GM18858 (cell line): ENCODE data around the gene PRR35.

Experiments used
- ATAC-seq: cut with Tn5 transposase; IDR thresholded peaks from one replicate; pipeline ENCODE4 v1.9.1; 2021; ENCODE audit not compliant: unreplicated experiment

PRR35 gene

DNA sequence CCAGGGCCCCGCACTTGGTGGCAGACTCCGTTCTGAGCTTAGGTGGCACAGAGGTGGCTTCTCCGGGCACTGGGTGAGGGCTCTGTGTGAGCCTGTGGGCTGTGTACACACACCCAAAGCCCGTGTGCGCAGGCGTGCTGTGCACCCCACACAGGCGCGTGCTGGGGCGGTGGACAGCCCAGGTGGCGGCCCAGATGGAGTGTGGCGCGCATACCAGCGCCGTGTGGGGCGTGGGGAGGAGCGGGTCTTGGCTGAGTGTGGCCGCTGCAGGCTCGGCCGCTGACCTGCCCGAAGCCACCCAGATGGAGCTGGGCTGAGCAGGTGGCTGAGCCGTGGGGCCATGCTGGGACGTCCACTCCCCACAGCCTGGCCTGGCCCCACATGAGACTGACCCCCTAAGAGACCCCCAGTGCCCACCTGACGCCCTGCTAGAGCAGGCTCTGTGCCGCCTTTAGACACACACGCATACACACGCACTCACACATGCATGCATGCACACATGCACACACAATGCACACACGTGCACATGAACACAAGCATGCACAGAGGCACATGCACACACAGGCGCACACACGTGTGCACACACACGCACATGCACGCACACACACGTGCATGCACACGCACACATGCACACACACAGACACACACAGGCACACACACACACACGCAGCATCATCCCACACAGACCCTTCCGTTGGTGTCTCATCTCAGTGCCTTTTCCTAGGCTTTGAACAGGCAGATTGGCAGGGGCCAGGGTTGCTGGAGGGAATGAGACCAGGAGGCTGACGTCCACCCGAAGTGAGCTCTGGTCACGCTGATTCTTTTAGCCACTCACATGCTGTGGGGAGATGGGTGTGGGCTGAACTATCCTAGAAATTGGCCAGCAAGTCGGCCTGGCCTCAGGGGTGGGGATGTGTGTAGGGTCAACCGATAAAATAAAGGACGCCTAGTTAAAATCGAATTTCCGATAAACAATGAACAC, 2.1 kb downstream of the PRR35 start:
- ATAC-seq: no peak

DNA sequence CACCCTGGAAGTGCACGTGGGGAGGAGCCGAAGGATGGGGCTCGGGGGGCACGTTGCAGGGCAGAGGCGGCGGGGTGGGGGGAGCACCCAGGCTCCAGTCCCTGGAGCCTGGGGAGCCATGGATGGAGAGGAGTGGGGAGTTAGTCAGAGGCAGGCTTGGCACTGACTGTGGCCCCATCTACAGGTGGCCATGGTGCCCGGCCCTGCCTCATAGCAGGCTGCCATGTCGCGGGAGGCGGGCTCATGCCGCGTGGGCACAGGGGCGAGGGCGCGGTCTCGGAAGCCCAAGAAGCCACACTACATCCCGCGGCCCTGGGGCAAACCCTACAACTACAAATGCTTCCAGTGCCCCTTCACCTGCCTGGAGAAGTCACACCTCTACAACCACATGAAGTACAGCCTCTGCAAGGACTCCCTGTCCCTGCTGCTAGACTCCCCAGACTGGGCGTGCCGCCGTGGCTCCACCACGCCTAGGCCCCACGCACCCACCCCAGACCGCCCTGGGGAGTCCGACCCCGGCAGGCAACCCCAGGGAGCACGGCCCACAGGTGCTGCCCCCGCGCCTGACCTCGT, 3.0 kb downstream of the PRR35 start:
- ATAC-seq: no peak

DNA sequence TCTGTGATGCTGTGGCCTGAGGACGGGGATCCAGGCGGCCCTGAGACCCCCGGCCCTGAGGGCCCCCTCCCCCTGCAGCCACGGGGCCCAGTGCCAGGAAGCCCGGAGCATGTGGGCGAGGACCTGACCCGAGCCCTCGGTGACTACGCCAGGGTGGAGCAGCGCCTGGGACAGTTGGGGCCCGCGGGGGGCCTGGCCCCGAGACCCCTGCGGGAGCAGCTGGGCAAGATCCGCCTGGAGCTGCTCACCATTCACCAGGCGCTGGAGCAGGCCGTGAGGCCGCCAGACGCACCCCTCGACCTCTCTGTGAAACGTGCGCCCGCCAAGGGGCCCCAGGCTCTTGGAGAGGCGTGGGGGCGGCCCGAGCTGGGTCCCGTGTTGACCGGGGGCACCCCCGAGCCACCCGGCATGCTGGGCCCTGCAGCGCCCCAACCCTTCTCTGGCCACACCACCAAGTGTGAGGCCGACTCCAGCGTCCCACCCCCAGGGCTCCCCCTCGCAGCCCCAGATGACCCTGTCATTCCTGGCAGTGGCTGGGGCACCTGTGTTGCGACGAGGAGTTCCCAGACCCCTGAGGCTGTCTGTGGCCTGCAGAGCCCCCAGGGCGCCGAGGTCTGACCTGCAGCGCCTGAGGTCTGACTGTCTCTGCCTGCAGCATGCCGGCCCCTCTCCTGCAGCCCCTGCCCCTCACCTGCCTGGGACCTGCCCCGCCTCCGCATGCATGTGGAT, 4.7 kb downstream of the PRR35 start:
- ATAC-seq: no peak

DNA sequence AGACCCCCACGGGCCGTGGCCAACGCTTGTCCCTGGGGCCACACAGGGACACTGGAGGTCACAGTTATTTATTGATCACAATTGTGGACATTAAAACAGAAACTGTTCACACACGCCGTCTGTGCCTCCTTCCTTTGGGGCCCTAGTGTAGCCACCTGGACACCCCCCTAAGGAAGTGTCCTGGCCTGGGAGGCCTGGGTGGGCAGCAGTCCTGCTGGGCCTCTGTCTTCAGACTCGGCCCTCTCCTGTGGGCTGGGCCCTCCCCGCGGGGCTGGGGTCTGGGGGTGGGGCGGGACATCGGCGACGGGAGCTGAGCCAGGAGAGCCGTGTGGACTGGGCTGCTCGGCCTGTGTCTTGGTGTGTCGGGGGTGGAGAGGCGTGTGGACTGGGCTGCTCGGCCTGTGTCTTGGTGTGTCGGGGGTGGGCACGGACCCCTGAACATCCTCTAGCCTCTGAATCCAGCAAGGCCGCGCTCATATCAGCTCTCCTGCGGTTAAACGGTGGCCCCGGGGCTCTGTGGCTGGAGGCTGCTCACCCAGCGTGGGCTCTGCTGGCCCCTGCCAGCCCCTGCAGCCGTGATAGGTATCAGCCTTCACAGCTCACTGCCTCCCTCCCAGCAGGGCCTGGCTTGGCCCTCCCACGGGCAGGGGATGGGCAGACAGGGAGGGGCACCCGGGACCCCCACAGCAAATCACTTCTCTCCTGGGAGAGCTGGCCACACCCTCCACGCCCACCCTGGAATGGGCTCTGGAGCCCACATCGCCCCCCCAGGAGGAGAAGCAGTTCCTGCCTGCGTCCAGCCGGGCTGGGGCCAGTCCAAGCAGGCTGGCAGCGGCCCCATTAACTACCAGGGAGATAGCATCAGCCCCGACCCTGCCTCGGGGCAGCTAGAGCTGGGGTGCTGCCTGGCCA, 5.5 kb downstream of the PRR35 start:
- no peak for ATAC-seq

DNA sequence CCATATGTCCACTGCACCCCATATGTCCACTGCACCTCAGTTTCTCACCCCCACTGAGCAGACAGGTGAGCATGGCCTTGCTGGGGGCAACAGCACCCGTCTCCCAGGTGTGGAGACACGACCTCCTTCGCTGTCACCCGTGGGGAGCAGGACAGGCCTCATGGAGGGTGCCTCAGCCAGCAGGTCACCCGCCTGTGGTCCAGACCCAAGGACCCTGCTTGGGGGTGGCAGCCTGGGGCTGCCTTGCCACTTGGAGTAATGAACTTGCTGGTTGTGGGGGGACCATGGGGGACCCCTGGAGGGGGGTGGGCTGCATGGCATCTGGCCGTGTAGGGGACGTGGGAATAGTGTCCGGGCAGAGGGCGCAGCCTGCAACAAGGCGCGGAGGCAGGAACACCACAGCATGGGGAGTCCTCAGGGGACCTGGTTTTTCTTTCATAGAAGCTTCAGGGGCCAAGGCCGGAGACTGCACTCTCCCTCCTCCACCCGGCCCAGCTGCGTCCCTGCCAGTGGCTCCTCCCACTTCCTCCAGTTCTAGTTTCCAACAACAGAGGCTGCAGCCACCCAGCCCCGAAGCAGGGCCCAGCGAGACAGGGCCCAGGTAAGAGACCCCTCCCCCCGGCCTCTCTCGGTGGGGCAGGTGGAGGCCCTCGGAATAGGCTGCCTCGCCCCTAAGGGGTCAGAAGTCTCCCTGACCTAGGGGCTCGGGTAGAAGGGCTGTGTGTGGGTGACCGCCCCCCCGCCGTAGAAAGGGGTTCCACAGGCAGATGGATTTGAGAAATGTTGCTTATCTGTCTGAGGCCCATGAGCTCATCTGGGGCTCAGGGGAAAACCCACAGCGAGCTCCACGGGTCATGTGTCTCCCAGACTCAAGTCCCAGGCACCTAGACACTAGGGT, 6.5 kb downstream of the PRR35 start, which contains the start of gene NHLRC4:
Gene NHLRC4 (plus strand): TSS at position 531 of the 898 bp plus-strand sequence. CDS start 1,043 bp downstream, outside the sequence.
- ATAC-seq: no peak

DNA sequence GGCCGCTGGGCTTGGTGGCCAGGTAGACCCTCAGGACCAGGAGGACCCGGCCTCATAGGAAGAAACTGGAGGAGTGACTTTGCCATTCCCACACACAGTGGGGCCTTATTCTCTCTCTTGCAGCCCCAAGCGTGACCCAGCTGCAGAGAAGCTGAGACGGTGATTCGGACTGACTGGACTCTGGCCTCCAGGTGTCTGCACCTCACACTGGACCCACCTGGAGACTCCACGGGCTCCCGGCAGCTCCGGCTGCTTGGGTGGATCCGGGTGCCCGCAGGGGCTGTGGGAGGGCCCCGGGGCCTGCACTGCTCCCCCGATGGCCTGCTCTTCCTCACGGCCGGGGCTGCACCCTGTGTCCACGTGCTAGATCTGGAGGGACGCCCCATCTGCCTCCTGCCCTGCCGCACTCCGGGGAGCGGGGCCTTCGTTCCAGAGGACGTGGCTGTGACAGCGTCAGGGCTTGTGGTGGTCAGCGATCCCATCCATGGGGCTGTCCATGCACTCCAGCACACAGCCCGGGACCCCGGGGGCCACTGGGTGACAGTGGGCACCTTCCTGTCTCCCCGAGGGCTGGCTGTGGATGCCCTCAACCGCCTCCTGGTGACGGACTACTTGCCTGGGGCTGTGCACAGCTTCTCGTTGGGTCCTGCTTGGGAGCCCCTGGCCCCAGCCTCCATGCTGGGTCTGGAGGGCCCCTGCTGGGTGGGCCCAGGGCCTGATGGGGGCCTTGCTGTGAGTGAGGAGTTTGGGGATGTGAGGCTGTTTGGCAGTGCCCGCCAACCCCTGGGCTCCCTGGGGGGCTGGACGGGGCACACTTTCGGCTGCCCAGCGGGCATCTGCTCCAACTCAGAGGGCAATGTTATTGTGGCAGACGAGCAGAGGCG, 7.4 kb downstream of the PRR35 start:
- ATAC-seq: no peak

DNA sequence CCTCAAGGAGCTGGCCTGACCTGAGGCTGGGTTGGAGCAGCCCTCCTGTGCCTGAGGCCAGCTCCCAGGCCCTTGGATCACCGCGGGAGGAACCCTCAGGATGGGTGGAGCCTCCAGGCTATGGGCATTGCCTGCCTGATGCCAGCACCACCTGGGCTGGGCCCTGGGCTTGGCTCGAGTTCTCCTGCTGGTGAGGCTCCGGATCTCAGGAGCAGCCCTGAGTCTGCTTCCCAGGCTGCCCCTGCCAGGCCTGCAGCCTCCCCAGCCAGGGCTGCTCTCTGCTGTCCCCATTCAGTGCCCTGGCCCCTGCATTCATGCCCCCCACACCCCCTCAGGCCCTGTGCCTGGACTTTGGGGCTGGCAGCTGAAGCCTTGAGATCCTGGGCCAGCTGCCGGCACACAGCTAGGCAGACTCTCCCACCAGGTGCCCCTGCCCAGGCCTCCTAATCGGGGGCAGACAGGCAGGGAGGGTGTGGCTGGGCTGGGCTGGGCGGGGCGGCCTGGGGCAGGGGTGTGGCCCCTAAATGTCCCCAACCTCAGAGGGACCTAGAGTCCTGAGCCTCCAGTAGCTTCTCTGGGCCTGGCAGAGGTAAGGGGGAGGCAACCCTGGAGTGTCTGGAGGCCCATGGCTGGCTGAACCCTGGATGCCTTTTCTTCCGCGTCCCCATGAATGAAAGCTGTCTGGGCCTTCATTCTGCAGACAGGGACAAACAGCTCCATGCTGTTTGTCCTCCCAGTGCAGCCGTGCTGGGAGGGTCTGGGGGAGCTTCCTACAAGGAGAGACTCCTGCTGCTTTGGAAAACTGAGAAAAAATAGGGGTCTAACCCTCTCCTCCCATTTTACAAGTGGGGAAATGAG, 8.4 kb downstream of the PRR35 start:
- ATAC-seq: no peak

DNA sequence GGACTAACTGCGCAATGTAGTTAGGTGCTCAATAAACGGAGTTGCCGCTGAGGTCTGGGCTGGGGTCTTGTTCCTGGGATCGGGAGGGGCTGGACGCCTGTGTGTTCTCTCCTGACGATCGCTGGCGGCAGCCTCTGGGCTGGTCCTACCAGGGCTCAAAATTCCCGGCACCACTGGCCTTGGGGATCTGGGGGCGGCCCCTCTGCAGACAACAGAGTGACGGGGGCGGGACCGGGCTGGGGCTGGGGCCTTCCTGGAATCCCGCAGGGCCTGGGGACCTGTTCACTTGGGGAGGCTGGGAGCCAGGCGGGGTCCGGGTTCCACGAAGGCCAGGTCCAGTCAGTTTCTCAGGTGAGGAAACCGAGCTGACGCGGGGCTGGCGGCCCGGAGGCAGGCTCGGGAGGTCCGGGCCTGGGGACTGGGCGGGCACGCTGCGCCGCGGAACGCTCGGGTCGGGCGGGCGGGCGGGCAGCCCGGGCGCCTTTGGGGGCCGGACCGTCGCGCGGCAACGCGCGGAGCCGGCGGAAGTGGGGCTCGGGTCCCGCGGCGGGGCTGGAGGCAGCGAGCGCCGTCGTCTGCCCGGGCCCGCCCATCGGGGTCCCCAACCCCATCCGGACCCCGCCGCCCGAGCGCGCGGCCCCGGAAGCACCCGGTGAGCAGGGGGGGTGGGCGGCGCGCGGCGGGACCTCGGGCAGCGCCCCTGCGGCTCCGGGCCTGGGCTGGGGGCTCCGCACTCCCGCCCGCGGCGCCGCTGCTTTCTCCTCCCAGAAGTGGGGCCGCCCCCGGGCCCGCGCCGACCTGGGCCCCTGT, 9.5 kb downstream of the PRR35 start, which contains the start of gene PIGQ:
Gene PIGQ (plus strand): TSS at position 524 of the 810 bp plus-strand sequence. CDS start 4,107 bp downstream, outside the sequence.
- no peak for ATAC-seq

DNA sequence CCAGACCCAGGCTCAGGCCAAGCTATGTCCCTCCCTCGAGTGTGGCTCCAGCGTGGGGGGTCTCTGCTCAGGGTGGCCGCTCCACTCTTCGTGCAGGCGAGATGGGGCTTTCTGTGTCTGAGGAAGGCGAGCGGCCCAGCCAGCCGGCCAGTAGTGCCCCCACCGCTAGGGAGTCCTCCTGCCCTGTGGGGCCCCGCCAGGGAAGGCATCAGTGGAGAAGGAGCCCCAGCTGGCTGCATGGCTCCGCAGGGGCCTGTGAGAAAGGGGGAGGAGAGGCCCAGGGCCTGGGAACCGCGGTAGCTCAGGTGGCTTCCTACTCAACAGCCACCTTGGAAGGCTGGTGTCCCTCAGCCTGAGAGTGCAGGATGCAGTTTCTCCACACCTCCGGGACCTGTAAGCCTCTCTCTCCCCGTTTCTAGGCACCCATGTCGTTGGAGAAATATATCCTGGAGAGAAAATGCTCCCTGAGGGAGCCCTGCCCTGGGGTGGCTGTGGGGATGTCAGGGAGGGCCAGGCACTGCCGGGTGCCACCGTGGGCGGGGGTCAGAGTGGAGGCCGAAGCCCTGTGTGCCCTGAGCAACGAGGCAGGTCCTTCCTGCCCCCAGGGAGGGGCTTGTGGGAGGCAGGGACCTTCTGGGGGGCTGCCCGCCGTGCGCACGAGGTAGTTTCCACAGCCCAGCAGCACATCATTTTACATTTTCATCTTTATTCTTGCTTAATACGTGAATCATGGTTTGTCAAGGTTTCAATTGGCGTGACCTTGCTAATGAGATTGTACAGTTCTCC, 12.9 kb downstream of the PRR35 start:
- no peak for ATAC-seq

DNA sequence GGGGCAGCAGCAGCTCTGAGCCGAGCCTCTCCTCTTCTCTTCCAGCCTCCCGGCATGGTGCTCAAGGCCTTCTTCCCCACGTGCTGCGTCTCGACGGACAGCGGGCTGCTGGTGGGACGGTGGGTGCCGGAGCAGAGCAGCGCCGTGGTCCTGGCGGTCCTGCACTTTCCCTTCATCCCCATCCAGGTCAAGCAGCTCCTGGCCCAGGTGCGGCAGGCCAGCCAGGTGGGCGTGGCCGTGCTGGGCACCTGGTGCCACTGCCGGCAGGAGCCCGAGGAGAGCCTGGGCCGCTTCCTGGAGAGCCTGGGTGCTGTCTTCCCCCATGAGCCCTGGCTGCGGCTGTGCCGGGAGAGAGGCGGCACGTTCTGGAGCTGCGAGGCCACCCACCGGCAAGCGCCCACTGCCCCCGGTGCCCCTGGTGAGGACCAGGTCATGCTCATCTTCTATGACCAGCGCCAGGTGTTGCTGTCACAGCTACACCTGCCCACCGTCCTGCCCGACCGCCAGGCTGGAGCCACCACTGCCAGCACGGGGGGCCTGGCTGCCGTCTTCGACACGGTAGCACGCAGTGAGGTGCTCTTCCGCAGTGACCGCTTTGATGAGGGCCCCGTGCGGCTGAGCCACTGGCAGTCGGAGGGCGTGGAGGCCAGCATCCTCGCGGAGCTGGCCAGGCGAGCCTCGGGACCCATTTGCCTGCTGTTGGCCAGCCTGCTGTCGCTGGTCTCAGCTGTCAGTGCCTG, 14.0 kb downstream of the PRR35 start:
- ATAC-seq: no peak

DNA sequence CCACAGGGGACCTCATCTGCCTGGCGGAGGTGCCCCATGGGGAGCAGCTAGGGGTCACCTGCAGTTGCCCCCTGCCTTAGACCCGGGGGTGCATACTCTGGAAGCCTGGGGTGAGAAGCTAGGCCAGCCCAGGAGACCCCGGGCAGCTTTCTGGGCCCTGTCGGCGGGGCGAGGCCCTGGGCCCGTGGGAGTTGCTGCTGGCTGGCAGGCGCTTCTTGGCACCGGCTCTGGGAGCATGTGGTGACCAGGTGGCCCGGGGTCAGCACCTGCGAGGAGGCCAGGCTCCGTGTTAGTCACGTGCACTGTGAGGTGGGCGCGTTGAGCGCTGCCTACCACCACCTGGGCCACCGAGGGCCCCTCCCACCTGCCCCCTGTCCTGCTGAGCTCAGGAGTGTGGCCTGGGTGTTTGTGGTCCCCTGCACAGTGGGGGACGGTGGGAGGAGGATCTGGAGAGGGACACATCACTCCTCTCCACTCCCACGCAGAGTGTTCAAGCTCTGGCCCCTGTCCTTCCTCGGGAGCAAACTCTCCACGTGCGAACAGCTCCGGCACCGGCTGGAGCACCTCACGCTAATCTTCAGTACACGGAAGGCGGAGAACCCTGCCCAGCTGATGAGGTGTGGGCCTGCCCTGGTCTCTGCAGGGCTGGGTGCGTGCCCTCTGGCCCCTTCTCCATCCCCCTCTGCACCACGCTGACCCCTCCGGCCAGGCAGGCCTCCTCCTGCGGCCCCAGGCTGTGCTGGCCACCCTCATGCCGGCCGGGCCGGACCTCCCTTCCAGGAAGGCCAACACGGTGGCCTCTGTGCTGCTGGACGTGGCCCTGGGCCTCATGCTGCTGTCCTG, 15.4 kb downstream of the PRR35 start:
- ATAC-seq: no peak

DNA sequence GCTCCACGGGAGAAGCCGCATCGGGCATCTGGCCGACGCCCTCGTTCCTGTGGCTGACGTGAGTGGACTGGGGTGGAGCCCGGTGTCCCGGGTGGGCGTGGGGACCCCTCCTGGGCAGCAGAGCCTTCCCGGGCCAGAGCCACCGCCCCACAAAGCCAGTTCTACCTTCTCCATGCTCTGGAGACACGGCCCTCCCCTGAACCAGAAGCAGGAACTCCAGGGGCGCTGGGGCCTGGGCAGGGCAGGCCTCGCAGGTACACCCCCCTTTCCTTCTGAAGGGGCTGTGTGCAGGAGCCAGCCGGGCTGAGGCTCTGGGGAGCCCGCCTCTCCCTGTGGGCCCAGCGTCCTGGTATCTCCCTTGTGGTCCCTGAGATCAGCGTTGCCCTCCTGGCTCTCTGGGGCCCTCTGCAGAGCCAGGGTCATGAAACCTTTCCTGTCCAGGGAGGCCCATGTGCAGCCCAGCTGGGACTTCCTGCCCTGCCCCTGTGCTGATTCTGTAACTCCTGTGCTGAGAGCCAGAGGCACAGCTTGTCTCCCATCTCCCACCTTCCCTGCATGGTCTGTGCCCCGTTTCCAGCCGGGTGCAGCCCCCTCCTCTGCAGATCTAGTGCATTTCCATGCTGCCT, 16.1 kb downstream of the PRR35 start:
- no peak for ATAC-seq

DNA sequence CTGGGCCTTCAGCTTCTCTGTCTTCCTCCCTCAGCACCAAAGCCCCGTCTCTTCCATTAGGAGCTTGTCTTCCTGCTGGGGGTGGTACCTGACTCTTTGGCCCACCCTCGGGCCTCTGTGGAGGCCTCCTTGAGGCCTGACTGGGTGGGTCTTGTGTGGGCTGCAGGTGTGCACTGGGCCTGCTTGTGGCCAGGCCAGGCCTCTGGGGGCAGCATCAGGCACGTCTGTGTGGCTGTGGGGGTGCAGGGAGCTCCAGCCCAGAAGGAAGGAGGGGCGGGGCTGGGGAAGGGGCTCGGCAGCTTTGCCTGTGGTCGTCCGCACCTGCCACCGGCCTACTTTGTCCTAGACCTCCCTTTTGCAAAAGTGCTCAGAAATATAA, 16.6 kb downstream of the PRR35 start:
- ATAC-seq: no peak

DNA sequence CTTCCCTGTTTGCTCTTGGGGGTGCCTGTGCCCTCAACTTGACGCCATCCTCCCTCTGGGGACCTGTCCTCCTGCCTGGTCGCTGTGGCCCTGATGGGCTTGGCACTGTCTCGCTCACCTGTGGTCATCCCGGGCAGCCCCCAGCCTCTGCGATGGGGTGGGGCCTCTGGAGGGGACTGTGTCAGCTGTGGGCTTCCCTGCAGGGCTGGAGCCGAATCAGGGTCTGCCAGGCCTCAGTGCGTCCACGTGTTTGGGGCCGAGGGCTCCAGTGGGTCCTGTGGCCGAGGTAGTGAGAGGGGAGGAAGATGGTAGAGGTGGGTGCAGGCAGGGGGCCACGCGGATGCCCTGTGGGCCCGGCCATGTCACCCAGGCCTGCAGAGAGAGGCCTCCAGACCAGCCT, 17.6 kb downstream of the PRR35 start:
- ATAC-seq: no peak
